BE2C (cell line): ENCODE results near the gene GDI2.

ENCODE experiments used
- DNase-seq: peaks from one replicate; pipeline ENCODE4 v3.0.0-alpha.2; 2020
- H3K27me3 ChIP-seq: fragments of 250-450 bp; sonication (Bioruptor Pico); 2 replicates; pipeline ENCODE4 v1.5.1; 2020; ENCODE audit warnings: mild to moderate bottlenecking
- H3K36me3 ChIP-seq: fragments of 250-450 bp; sonication (Bioruptor Pico); 2 replicates; pipeline ENCODE4 v1.5.1; 2020; ENCODE audit warnings: mild to moderate bottlenecking
- H3K4me1 ChIP-seq: fragments of 250-450 bp; sonication (Bioruptor Pico); 2 replicates; pipeline ENCODE4 v1.5.1; 2020
- H3K4me3 ChIP-seq: 2 replicates; pipeline ENCODE4 v1.5.1; 2011; ENCODE audit warnings: low read depth, low read length
- H3K9me3 ChIP-seq: fragments of 250-450 bp; sonication (Bioruptor Pico); 2 replicates; pipeline ENCODE4 v1.5.1; 2020
- TF ChIP-seq, protein P1 (sequence below): IDR thresholded peaks from 2 replicates; pipeline ENCODE4 v1.5.1; 2012; ENCODE audit warnings: mild to moderate bottlenecking, low read depth, low read length

GDI2 gene

DNA sequence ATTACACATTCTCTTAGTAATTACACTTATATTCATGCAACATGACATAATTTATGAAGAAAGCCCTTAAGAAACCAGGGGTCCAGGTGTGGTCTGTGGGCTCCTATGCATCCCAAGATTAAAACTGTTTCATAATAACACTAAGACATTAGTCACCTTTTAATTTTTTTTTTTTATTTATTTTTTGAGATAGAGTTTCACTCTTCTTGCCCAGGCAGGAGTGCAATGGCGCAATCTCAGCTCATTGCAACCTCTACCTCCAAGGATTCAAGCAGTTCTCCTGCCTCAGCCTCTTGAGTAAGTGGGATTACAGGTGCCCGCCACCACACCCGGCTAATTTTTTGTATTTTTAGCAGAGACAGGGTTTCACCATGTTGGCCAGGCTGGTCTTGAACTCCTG, 12.5 kb downstream of the GDI2 start:
- Histone ChIP-seq H3K27me3 (no peaks in the 10 kb centered on the region), H3K4me3 (no peak overlapping the region), H3K36me3 (peaks cover 46% of the 10 kb centered on the region), H3K9me3 (no peaks in the 10 kb centered on the region), H3K4me1 (no peaks in the 10 kb centered on the region)
- TF ChIP-seq, protein P1, sequence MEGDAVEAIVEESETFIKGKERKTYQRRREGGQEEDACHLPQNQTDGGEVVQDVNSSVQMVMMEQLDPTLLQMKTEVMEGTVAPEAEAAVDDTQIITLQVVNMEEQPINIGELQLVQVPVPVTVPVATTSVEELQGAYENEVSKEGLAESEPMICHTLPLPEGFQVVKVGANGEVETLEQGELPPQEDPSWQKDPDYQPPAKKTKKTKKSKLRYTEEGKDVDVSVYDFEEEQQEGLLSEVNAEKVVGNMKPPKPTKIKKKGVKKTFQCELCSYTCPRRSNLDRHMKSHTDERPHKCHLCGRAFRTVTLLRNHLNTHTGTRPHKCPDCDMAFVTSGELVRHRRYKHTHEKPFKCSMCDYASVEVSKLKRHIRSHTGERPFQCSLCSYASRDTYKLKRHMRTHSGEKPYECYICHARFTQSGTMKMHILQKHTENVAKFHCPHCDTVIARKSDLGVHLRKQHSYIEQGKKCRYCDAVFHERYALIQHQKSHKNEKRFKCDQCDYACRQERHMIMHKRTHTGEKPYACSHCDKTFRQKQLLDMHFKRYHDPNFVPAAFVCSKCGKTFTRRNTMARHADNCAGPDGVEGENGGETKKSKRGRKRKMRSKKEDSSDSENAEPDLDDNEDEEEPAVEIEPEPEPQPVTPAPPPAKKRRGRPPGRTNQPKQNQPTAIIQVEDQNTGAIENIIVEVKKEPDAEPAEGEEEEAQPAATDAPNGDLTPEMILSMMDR: no peak
- DNase-seq: no peak

DNA sequence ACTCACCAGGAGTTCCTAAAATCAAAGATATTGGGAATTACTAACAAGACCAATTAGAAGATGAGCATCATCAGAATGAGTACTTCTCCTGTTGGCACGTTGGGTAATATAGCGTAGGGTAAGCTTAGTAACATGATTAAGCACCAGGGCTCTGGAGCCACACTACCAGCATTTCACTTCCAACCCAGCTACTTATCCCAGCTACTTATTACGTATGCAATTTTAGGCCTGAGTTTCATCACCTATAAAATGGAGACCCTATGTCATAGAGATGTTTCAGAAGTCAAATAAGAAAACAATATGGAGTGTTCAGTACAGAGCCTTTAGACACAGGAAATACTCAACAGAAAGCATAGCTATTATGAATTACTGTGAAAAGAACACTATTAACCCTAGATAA, 19.0 kb downstream of the GDI2 start:
- Histone ChIP-seq H3K4me1 (no peaks in the 10 kb centered on the region), H3K36me3 (peaks cover 78% of the 10 kb centered on the region), H3K27me3 (no peaks in the 10 kb centered on the region), H3K4me3 (no peak overlapping the region), H3K9me3 (no peaks in the 10 kb centered on the region)
- TF ChIP-seq, protein P1: no peak
- no peak for DNase-seq

DNA sequence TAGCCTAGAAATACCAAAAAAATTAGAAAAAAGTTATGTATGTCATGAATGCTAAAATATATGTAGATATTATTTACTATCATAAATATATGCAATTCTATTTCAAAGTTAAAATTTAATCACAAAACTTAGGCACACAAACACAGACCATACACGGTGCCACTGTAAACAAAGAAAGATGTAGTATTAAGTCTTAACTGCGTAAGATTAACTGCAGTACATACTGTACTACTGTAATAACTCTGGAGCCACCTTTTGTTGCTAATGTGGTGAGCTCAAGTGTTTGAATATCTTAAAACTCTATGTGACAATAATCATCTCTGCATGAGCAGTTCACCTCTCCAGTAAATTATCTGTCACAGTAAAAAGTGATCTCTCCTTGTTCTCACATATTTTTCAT, 23.6 kb downstream of the GDI2 start:
- H3K4me1 ChIP-seq: no peaks in the 10 kb centered on the region
- peaks cover 78% of the 10 kb centered on the region for H3K36me3 ChIP-seq
- H3K9me3 ChIP-seq: no peaks in the 10 kb centered on the region
- TF ChIP-seq, protein P1: no peak
- H3K4me3 ChIP-seq: no peak overlapping the region
- H3K27me3 ChIP-seq: no peaks in the 10 kb centered on the region
- no peak for DNase-seq

DNA sequence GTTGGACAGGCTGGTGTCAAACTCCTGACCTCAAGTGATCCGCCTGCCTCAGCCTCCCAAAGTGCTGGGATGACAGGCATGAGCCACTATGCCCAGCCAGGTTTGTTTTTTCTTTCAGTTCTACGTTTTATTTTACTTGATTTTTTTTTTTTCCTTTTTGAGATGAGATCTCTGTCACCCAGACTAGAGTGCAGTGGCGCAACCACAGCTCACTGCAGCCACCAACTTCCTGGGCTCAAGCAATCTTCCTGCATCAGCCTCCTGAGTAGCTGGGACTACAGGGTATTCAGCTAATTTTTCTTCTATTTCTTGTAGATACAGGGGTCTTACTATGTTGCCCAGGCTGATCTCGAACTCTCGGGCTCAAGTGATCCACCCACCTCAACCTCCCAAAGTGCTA, 24.3 kb downstream of the GDI2 start:
- Histone ChIP-seq H3K4me3 (no peak overlapping the region), H3K9me3 (no peaks in the 10 kb centered on the region), H3K36me3 (peaks cover 80% of the 10 kb centered on the region), H3K27me3 (no peaks in the 10 kb centered on the region), H3K4me1 (no peaks in the 10 kb centered on the region)
- TF ChIP-seq, protein P1: no peak
- no peak for DNase-seq

DNA sequence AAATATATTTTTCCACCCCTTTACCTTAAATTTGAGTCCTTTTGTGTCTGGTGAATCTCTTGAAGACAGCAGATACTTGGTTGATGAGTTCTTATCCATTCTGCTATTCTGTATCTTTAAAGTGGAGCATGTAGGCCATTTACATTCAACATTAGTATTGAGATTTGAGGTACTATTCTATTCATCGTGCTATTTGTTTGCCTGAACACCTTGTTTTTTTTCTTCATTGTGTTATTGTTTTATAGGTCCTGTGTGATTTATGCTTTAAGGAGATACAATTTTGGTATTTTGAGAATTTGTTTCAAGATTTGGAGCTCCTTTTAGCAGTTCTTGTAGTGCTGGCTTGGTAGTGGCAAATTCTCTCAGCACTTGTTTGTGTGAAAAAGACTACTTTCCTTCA, 29.9 kb downstream of the GDI2 start:
- Histone ChIP-seq H3K4me3 (no peak overlapping the region), H3K4me1 (no peaks in the 10 kb centered on the region), H3K27me3 (no peaks in the 10 kb centered on the region), H3K36me3 (peaks cover 65% of the 10 kb centered on the region), H3K9me3 (no peaks in the 10 kb centered on the region)
- TF ChIP-seq, protein P1: no peak
- DNase-seq: no peak

DNA sequence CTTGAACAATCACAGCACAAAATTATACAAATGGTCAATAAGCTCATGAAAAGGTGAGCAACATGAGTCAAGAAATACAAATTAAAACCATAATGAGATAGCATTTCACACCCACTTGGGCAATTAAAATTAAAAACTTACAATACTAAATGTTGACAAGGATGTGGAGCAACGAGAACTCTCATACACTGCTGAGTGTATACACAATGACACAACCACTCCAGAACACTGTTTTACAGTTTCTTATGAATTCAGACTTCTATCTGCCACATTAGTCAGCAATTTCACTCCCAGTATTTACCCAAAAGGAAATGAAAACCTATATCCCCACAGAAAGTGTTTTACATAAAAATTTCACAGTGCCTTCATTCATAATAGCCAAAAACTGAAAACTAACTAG, 31.1 kb downstream of the GDI2 start:
- no peak for DNase-seq
- H3K9me3 ChIP-seq: no peaks in the 10 kb centered on the region
- TF ChIP-seq, protein P1: no peak
- no peaks in the 10 kb centered on the region for H3K4me1 ChIP-seq
- H3K4me3 ChIP-seq: no peak overlapping the region
- peaks cover 65% of the 10 kb centered on the region for H3K36me3 ChIP-seq
- no peaks in the 10 kb centered on the region for H3K27me3 ChIP-seq
